Common myeloid progenitor, CD34-positive (primary cell): ENCODE results near the gene OBSCN.

Experiments used
- CTCF ChIA-PET: fragments of 350-600 bp; sonication (Branson Sonifier 250); formaldehyde crosslinking; loops from one replicate; lab custom pipeline; 2021; ENCODE audit warnings: antibody characterized with exemption; lab: Charles Lee
- POLR2A ChIA-PET: fragments of 350-600 bp; sonication (Branson Sonifier 250); formaldehyde crosslinking; loops from one replicate; lab custom pipeline; 2021; ENCODE audit warnings: antibody characterized with exemption; lab: Charles Lee
- DNase-seq, 3 donors: peaks; one replicate each; pipeline versions ENCODE4 v3.0.0 to v3.0.0-alpha.2; 2013
- H3K27ac ChIP-seq, 2 experiments: 1 replicate in 1 of 2; 2 replicates in 1 of 2; pipeline ENCODE4 v1.7.0; 2013; ENCODE audit warnings: inconsistent platforms in 2 of 2, low read length in 2 of 2, mild to moderate bottlenecking in 2 of 2, low read depth in 1 of 2, moderate library complexity in 1 of 2; ENCODE audit not compliant: severe bottlenecking in 2 of 2, insufficient read depth in 1 of 2, poor library complexity in 1 of 2
- H3K27me3 ChIP-seq, 5 experiments: replicated peaks in 2 of 5; 1 replicate in 3 of 5; 2 replicates in 2 of 5; pipeline versions ENCODE4 v1.6.1 to v1.7.0; 2013; ENCODE audit warnings: low read length in 4 of 5, mild to moderate bottlenecking in 2 of 5, moderate library complexity in 2 of 5, inconsistent platforms in 1 of 5; ENCODE audit not compliant: insufficient read depth in 5 of 5, control insufficient read depth in 4 of 5
- H3K36me3 ChIP-seq, 4 experiments: 1 replicate in 2 of 4; 2 replicates in 2 of 4; pipeline versions ENCODE4 v1.6.1 to v1.7.0; 2013; ENCODE audit warnings: low read length in 3 of 4, control low read depth in 1 of 4, mild to moderate bottlenecking in 1 of 4; ENCODE audit not compliant: control insufficient read depth in 4 of 4, insufficient read depth in 4 of 4
- H3K4me1 ChIP-seq, 4 experiments: 1 replicate in 3 of 4; 2 replicates in 1 of 4; pipeline versions ENCODE4 v1.6.1 to v1.7.1; 2013; ENCODE audit warnings: low read length in 3 of 4, mild to moderate bottlenecking in 3 of 4, control low read depth in 1 of 4, inconsistent platforms in 1 of 4, moderate library complexity in 1 of 4; ENCODE audit not compliant: control insufficient read depth in 4 of 4, insufficient read depth in 4 of 4; ENCODE audit errors: control extremely low read depth in 1 of 4
- H3K4me3 ChIP-seq, 7 experiments: 1 replicate in 4 of 7; 2 replicates in 3 of 7; pipeline versions ENCODE4 v1.5.1 to v1.7.0; 2013; ENCODE audit warnings: mild to moderate bottlenecking in 7 of 7, low read length in 6 of 7, moderate library complexity in 6 of 7, inconsistent platforms in 2 of 7, low read depth in 2 of 7, control low read depth in 1 of 7; ENCODE audit not compliant: insufficient read depth in 4 of 7, control insufficient read depth in 1 of 7; ENCODE audit errors: extremely low read depth in 1 of 7
- H3K9me3 ChIP-seq, 5 experiments: 1 replicate in 4 of 5; 2 replicates in 1 of 5; pipeline versions ENCODE4 v1.6.1 to v1.7.1; 2013; ENCODE audit warnings: low read length in 4 of 5, mild to moderate bottlenecking in 2 of 5, inconsistent platforms in 1 of 5, low read depth in 1 of 5, moderate library complexity in 1 of 5; ENCODE audit not compliant: control insufficient read depth in 4 of 5, insufficient read depth in 2 of 5; ENCODE audit errors: control extremely low read depth in 1 of 5
- WGBS: methylation state at CpG from one replicate; pipeline ENCODE4 v1.1.5; 2013; ENCODE audit not compliant: insufficient coverage; 5-methylcytosine and 5-hydroxymethylcytosine counted together

Gene OBSCN

DNA sequence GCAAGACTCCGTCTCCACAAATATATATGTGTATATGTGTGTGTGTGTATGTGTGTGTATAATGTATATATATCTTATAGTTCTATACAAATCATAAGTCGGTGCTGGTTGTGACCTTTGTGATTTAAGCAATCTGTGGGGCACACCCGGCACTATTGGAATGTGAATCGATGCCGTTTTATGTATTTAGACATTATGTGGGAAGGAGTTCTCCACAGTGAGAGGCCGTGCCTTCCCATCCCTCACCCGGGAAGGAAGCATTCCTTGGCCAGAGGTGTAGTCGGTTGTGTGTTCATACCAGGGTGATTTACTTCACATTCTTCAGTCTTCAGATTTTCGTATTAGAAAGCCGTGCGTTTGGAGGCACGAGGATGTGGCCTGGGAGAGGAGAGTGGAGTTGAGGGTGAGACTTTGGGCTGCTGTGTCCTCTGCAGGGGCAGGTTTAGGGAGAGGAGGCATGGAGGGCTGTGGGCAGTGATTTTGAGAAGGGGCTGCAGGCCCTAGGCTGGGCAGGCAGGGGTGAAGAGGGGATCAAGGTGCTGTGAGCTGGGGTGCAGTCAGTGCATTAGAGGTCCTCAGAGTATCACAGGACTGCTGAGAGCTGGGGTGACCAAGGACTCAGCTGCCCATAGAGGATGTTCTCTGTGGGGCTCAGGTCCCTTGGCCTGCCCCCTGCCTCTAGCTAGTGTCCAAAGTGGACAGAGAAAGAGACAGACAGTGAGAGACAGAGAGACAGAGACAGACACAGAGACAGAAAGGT lies 141.0 kb downstream of the OBSCN start:
- ChIA-PET CTCF (no interaction called here), POLR2A (no interaction called here)
- no peak for DNase-seq
- 97% methylated on average over 7 of the region's 12 CpGs for WGBS
- no peak overlapping the region for H3K27ac ChIP-seq
- H3K9me3 ChIP-seq: peaks cover 0 to 8% (median 0%) of the 10 kb centered on the region in 5 experiments
- no peaks in the 10 kb centered on the region for H3K4me1 ChIP-seq
- no peak overlapping the region for H3K4me3 ChIP-seq
- peaks cover 0 to 2% (median 0%) of the 10 kb centered on the region in 5 experiments for H3K27me3 ChIP-seq
- H3K36me3 ChIP-seq: peaks cover 0 to 15% (median 5%) of the 10 kb centered on the region in 4 experiments

DNA sequence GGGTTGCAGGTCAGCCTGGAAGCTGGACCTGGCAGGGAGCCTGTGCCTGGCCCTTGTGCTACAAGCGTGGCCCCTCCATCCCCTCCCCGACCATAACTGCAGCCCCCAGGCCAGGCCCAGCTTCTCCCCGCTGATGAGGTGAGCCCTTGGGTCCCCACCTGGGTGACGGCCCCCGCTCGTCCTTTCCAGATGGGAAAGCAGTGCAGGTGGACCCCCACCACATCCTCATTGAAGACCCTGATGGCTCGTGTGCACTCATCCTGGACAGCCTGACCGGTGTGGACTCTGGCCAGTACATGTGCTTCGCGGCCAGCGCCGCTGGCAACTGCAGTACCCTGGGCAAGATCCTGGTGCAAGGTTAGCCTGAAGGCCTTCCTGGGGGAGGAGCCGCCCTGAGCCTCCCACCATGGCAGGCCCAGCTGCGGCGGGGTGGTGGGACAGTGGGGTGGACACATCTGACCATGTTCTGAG lies 141.9 kb downstream of the OBSCN start:
- DNase-seq: no peak
- CTCF ChIA-PET: no interaction called here

DNA sequence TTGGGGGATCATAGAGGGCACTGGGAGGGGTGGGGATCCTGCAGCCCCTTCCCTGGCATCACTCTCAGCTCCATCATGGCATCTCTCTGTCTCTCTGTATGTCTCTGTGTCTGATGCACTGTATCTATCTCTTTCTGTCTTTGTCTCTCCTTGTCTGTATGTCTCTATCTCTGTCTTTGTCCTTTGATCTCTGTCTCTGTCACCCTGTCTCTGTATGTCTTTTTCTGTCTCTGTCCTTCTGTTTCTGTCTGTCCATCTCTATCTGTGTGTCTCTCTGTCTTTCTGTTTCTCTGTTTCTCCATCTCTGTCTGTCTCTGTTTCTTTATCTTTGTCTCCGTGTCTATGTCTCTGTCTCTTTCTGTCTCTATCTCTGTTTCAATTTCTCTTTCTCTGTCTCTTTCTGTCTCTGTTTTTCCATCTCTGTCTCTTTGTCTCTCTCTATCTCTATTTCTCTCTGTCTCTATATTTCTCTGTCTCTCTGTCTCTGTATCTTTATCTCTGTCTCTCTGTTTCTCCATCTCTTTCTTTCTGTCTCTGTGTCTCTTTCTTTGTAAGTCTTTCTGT lies 142.4 kb downstream of the OBSCN start:
- Histone ChIP-seq H3K4me3 (no peak overlapping the region), H3K27me3 (peaks cover 0 to 2% (median 0%) of the 10 kb centered on the region in 5 experiments), H3K9me3 (no peaks in the 10 kb centered on the region), H3K36me3 (peaks cover 0 to 16% (median 6%) of the 10 kb centered on the region in 4 experiments), H3K4me1 (no peaks in the 10 kb centered on the region), H3K27ac (no peak overlapping the region)
- POLR2A ChIA-PET: no interaction called here
- no peak for DNase-seq
- WGBS: 100% methylated on average over 1 of the region's 1 CpG
- CTCF ChIA-PET: no interaction called here

More for the DNA sequence above, 141.9 kb downstream of the OBSCN start:
- POLR2A ChIA-PET: no interaction called here
- Histone ChIP-seq H3K36me3 (peaks cover 0 to 16% (median 6%) of the 10 kb centered on the region in 4 experiments), H3K9me3 (peaks cover 0 to 3% (median 0%) of the 10 kb centered on the region in 5 experiments), H3K27ac (no peak overlapping the region), H3K27me3 (peaks cover 0 to 2% (median 0%) of the 10 kb centered on the region in 5 experiments), H3K4me1 (no peaks in the 10 kb centered on the region), H3K4me3 (no peak overlapping the region)
- WGBS: 96% methylated on average over 14 of the region's 15 CpGs

DNA sequence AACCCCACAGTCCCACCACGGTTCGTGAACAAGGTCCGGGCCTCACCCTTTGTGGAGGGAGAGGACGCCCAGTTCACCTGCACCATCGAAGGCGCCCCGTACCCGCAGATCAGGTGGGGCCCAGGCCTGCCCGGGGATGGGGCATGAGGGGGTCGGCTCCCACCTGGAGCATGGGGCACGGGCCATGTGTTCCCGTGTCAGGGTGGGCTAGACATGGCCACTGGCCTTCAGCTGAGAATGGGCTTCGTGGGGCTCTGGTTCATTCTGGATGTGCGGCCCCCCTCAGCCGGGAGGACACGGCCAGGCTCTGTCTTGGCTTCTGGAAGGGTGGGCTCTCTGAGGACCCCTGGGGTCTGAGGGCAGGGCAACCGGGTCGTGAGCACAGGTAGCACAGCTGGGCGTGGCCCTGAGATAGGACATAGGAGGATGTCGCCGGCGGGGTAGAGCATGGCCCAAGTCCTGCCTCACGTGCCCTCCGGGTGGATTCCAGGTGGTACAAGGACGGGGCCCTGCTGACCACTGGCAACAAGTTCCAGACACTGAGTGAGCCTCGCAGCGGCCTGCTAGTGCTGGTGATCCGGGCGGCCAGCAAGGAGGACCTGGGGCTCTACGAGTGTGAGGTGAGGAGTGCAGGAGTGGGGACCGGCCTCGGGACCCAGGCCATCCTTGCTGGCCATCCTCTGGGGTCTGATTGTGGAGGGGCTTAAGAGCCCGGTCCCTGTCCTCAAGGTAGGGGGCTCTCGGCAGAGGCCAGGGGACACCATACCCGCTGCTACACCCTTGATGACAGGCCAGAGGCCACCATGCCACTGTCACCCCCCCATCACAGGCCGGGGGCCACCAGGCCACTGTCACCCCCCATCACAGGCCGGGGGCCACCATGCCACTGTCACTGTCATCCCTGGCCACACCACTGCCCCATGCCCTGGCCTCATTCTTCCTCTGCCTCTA lies 143.3 kb downstream of the OBSCN start:
- Histone ChIP-seq H3K4me1 (no peaks in the 10 kb centered on the region), H3K27ac (no peak overlapping the region), H3K9me3 (no peaks in the 10 kb centered on the region), H3K4me3 (no peak overlapping the region), H3K27me3 (peaks cover 0 to 2% (median 0%) of the 10 kb centered on the region in 5 experiments), H3K36me3 (peaks cover 0 to 16% (median 6%) of the 10 kb centered on the region in 4 experiments)
- DNase-seq: no peak
- POLR2A ChIA-PET: no interaction called here
- CTCF ChIA-PET: no interaction called here
- 94% methylated on average over 30 of the region's 37 CpGs for WGBS

DNA sequence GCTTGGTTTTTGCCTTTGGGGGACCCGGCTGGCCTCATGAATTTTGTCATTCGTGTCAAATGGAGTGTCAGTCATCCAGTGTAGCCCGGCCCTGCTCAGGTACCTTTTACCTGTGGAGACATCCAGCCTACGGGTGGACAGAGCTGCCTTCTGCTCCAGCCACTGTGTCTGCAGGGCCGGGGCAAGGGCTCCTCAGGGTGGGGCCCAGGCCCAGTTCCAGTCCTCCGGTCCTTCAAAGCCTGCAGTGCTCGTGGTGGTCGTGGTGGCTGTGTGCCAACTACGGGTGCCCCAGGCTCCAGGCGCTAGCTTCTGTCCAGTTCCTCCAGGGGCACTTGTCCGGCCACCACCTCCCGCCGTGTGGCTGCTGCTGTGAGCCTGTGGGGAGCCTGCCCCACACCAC lies 144.0 kb downstream of the OBSCN start:
- no peak for DNase-seq
- H3K4me3 ChIP-seq: no peak overlapping the region
- H3K27ac ChIP-seq: no peak overlapping the region
- ChIA-PET POLR2A (no interaction called here), CTCF (interaction anchor here (1.2 kb wide), 1 partner anchor 15 kb away, joined by 3 read pairs; no protein-coding TSS in a partner anchor)
- peaks cover 0 to 16% (median 6%) of the 10 kb centered on the region in 4 experiments for H3K36me3 ChIP-seq
- H3K27me3 ChIP-seq: peaks cover 0 to 2% (median 0%) of the 10 kb centered on the region in 5 experiments
- no peaks in the 10 kb centered on the region for H3K4me1 ChIP-seq
- no peaks in the 10 kb centered on the region for H3K9me3 ChIP-seq
- 99% methylated on average over 13 of the region's 13 CpGs for WGBS

DNA sequence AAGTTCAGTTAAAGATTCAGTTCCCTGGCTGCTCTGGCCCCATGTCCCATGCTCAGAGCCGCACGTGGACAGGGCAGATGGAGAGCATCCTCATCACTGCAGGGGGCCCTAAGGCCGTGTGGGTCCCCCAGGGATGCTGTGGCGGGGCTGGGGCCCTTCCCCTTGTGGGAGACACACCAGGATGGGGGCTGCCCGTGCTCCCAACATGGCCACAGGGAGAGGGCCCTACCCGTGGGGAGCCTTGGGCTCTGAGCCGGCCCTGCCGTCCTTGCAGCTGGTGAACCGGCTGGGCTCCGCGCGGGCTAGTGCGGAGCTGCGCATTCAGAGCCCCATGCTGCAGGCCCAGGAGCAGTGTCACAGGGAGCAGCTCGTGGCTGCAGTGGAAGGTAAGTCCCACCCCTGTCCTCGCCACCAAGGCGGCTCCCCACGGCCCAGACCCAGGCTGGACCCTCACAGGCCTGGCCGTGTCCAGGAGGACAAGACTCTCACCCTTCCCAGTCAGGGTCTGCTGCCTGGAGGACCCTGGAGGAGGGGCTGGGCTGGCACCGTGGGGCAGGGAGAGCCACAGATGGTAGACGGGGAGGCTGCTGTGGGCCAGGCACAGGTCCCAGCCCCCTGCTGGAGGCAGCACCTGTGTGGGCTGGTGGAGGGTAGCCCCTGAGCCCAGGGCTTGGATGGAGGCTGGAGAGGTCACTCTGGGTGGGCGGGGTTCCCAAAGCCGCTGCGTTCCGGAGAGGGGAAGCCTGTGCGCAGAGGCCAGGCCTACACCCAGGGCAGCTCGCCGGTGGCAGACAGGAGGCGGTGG lies 145.0 kb downstream of the OBSCN start:
- H3K4me1 ChIP-seq: no peaks in the 10 kb centered on the region
- no peak for DNase-seq
- 97% methylated on average over 27 of the region's 29 CpGs for WGBS
- ChIA-PET CTCF (interaction anchor here (0.6 to 1.2 kb wide), 3 partner anchors 11 to 342 kb away, joined by 3 read pairs; no protein-coding TSS in a partner anchor), POLR2A (no interaction called here)
- H3K9me3 ChIP-seq: no peaks in the 10 kb centered on the region
- no peak overlapping the region for H3K4me3 ChIP-seq
- H3K27ac ChIP-seq: no peak overlapping the region
- H3K27me3 ChIP-seq: peaks cover 0 to under 1% (median 0%) of the 10 kb centered on the region in 5 experiments
- peaks cover 0 to 16% (median 6%) of the 10 kb centered on the region in 4 experiments for H3K36me3 ChIP-seq
